Heart left ventricle (tissue), 16 donors: Measurements from ENCODE around the gene TMCO6. TPM values are rescaled to one million over a fixed set of nuclear protein-coding genes. Genes with fewer than 3 reads are reported as not detected.
A peak's percentile ranks its signal among the peaks of the same experiment; 100 is the strongest.

Source experiments
- ATAC-seq, 4 donors: fragments of 200-7000 bp; cut with Tn5 transposase; one replicate each; pipeline ENCODE4 v1.9.1; 2020 to 2022; ENCODE audit warnings: moderate library complexity in 4 of 4, mild to moderate bottlenecking in 3 of 4, moderate number of reproducible peaks in 1 of 4
- DNase-seq, 5 donors: peaks; one replicate each; pipeline ENCODE4 v3.0.0-alpha.2; 2020
- H3K27ac ChIP-seq, 12 donors: fragments of 200-600 bp; sonication (generic) in 4 of 12; one replicate each; pipeline versions ENCODE4 v1.5.0 to v1.8.0; 2016 to 2022; ENCODE audit warnings: mild to moderate bottlenecking in 2 of 12
- H3K27me3 ChIP-seq, 9 donors: fragments of 200-600 bp; sonication (generic) in 2 of 9; one replicate each; pipeline versions ENCODE4 v1.5.1 to v1.8.0; 2016 to 2022; ENCODE audit warnings: mild to moderate bottlenecking in 3 of 9
- H3K36me3 ChIP-seq, 9 donors: fragments of 200-600 bp; sonication (generic) in 2 of 9; one replicate each; pipeline versions ENCODE4 v1.5.0 to v1.8.0; 2018 to 2022; ENCODE audit warnings: mild to moderate bottlenecking in 2 of 9
- H3K4me1 ChIP-seq, 12 donors: fragments of 200-600 bp; sonication (generic) in 4 of 12; one replicate each; pipeline versions ENCODE4 v1.5.0 to v1.8.0; 2016 to 2022; ENCODE audit warnings: mild to moderate bottlenecking in 3 of 12
- H3K4me3 ChIP-seq, 12 donors: fragments of 200-600 bp; sonication (generic) in 4 of 12; one replicate each; pipeline versions ENCODE4 v1.5.0 to v1.8.0; 2017 to 2022; ENCODE audit warnings: mild to moderate bottlenecking in 9 of 12, moderate library complexity in 4 of 12
- H3K9me3 ChIP-seq, 12 donors: fragments of 200-600 bp; sonication (generic) in 4 of 12; one replicate each; pipeline versions ENCODE4 v1.5.0 to v1.8.0; 2016 to 2022; ENCODE audit warnings: mild to moderate bottlenecking in 1 of 12
- POLR2A ChIP-seq, 2 donors: fragments of 450-650 bp; IDR thresholded peaks; one replicate each; pipeline ENCODE4 v1.6.1; 2017; ENCODE audit warnings: antibody characterized with exemption in 2 of 2, mild to moderate bottlenecking in 2 of 2, moderate library complexity in 2 of 2
- WGBS, 4 donors: extraction: QIAGEN DNeasy Blood & Tissue Kit in 2 of 4; methylation state at CpG; one replicate each; pipeline versions ENCODE4 v1.1.5 to v1.1.7; 2013 to 2018; 5-methylcytosine and 5-hydroxymethylcytosine counted together
- intact Hi-C, 10 donors: fragments of 100-400 bp; cut with DNase I; formaldehyde crosslinking; loops; one replicate each; pipeline versions ENCODE4 v1.11.1 to v1.14.2; 2022
- polyA plus RNA-seq, 2 donors: library from polyadenylated mRNA; stranded (reverse); fragments of 200-250 nt; gene quantifications; one replicate each; pipeline ENCODE4 v1.2.3, GENCODE V29; 2013
- total RNA-seq, 9 donors: library from RNA; depleted of rRNA in 2 of 9; stranded (reverse); fragments of >200 nt in 2 of 9; fragmentation: NEBNext Ultra II Directional in 3 of 9; extraction: Animal tissue kit (Norgen Biotek cat#: 25700) in 3 of 9; gene quantifications; one replicate each; pipeline versions ENCODE4 v1.1.0 to v1.2.4, GENCODE V29; 2016 to 2023
- TF ChIP-seq, protein P1 (sequence below), 12 donors: fragments of 200-600 bp; sonication (generic) in 4 of 12; IDR thresholded peaks; one replicate each; pipeline versions ENCODE4 v1.5.0 to v1.8.0; 2018 to 2022; ENCODE audit warnings: antibody characterized with exemption in 12 of 12, mild to moderate bottlenecking in 5 of 12
- donor health status: ischemic (EF 13 %, LVEDD 7.1; RV severe dilation, severe dysfunction).
- donor health status: healthy with polysubstance abuse.
- donor health status: DM: no; HTN: yes; CAD: no.
- donor health status: DM: no; HTN: no; CAD: no.
- donor health status: ischemic (EF 25% LVEDD 6.9; RV normal size, moderate dysfunction).
- donor health status: ischemic (EF 25% LVEDD 5.7; RV mildly dilated, moderate dysfunction).
- donor health status: healthy.
- donor health status: DM: yes; HTN: yes; CAD: no.
- donor health status: ischemic (EF 35%, LVEDD 5.7; RV mildly dilated, moderate dysfunction).
- donor health status: nonischemic (EF 11% LVEDD 7.7; RV severe dilation, severe dysfunction).
- donor health status: DM: yes; HTN: yes; CAD: no.
- donor health status: PGD.
- donor health status: ischemic (EF 29% LVEDD 5.4; RV normal size, mild dysfunction).
- donor health status: nonischemic (EF 23%, LVEDD 6.1; RV moderate dilation, normal function).

TMCO6 gene
- total and polyA plus RNA-seq, 11 donors, result 2.2 to 11.7 (median 3.9) TPM

GRCh38 chr5:140672455-140673186 is 33.4 kb downstream of the TMCO6 start:
- Histone ChIP-seq H3K4me3 (peak overlapping the region in 3 of 12 donors; percentile 24 to 31 (median 26)), H3K9me3 (no peaks in the 10 kb centered on the region), H3K36me3 (peaks cover 0 to 95% (median 89%) of the 10 kb centered on the region in 9 donors), H3K4me1 (peaks cover 0 to 4% (median 0%) of the 10 kb centered on the region in 12 donors), H3K27me3 (no peaks in the 10 kb centered on the region), H3K27ac (no peak overlapping the region)
- ATAC-seq (peak in 3 of 4 donors; percentile 30 to 46 (median 43)), DNase-seq (peak in 3 of 5 donors; percentile 34 to 66 (median 57))
- TF ChIP-seq POLR2A (IDR thresholded peaks at IDR 0.05), result no peak
- TF ChIP-seq, protein P1, sequence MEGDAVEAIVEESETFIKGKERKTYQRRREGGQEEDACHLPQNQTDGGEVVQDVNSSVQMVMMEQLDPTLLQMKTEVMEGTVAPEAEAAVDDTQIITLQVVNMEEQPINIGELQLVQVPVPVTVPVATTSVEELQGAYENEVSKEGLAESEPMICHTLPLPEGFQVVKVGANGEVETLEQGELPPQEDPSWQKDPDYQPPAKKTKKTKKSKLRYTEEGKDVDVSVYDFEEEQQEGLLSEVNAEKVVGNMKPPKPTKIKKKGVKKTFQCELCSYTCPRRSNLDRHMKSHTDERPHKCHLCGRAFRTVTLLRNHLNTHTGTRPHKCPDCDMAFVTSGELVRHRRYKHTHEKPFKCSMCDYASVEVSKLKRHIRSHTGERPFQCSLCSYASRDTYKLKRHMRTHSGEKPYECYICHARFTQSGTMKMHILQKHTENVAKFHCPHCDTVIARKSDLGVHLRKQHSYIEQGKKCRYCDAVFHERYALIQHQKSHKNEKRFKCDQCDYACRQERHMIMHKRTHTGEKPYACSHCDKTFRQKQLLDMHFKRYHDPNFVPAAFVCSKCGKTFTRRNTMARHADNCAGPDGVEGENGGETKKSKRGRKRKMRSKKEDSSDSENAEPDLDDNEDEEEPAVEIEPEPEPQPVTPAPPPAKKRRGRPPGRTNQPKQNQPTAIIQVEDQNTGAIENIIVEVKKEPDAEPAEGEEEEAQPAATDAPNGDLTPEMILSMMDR (IDR thresholded peaks at IDR 0.05), result no peak
- intact Hi-C loops, result no loop called here
- 60 to 66% (median 65%) methylated on average over 67 to 70 of the region's 70 CpGs for WGBS, 4 donors

DNA sequence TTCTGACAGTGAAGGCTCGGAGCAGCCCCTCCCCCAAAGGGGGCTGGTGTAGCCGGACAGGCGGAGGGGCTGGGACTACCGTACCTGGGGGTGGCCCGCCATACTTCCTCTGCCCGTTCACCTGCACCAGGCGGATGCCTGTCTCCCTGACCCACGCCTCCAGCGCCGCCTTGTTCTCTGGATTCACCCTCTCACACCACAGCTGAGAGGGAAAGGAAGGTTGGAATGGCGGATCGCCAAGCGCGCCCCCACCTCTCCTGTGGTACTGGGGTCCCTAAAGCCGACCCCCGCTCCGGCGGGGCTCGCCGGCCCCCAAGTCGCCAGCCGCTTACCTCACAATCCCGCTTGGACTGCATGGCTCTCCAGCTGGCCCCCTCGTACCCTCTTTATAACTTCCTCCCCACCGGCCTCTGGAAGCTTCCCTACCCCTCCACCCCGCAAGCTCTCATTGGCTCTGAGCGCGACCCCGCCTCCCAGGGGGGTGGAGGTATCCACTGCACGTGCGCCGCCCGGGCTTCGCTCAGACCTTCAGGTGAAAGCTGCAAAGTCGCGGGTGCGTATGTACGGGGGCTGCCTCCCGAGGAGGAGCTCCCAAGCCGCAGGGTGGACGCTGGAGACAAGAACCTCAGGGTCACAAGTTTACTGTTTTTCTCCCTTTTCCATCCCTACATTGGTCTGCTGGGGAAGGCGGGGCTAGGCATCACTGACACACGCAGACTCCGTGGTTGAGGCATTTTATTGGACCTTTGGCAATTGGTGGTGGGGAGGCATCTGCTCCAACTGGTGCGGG is 34.1 kb downstream of the TMCO6 start, which contains the start of gene DND1:
Gene DND1, minus strand, starts transcription at position 390 of the 790 bp plus-strand sequence. Its CDS starts 34 bp downstream, at position 356.
- Histone ChIP-seq H3K27me3 (no peaks in the 10 kb centered on the region), H3K4me3 (peak within 1 kb of the TSS in 3 of 12 donors; percentile 24 to 31 (median 26)), H3K9me3 (no peaks in the 10 kb centered on the region), H3K27ac (no peak within 1 kb of the TSS), H3K36me3 (peaks cover 0 to 96% (median 88%) of the 10 kb centered on the region in 9 donors), H3K4me1 (peaks cover 0 to 3% (median 0%) of the 10 kb centered on the region in 12 donors)
- ATAC-seq (peak in 2 of 4 donors; percentile 3 to 15), DNase-seq (no peak)
- WGBS, 4 donors, result 86 to 92% (median 88%) methylated on average over 42 to 45 of the region's 45 CpGs
- intact Hi-C loops, result no loop called here
- no peak for TF ChIP-seq POLR2A (IDR thresholded peaks at IDR 0.05)
- TF ChIP-seq, protein P1 (IDR thresholded peaks at IDR 0.05), result no peak

GRCh38 chr5:140674211-140674610 is 35.0 kb downstream of the TMCO6 start:
- H3K4me1 ChIP-seq, result peaks cover 0 to 3% (median 0%) of the 10 kb centered on the region in 12 donors
- H3K27ac ChIP-seq, result no peak overlapping the region
- H3K27me3 ChIP-seq, result no peaks in the 10 kb centered on the region
- ATAC-seq, result no peak
- DNase-seq, result no peak
- TF ChIP-seq POLR2A (IDR thresholded peaks at IDR 0.05), result no peak
- intact Hi-C loops, result no loop called here
- 78 to 97% (median 91%) methylated on average over 2 of the region's 2 CpGs for WGBS, 4 donors
- peaks cover 0 to 96% (median 87%) of the 10 kb centered on the region in 9 donors for H3K36me3 ChIP-seq
- no peaks in the 10 kb centered on the region for H3K9me3 ChIP-seq
- H3K4me3 ChIP-seq, result no peak overlapping the region

DNA sequence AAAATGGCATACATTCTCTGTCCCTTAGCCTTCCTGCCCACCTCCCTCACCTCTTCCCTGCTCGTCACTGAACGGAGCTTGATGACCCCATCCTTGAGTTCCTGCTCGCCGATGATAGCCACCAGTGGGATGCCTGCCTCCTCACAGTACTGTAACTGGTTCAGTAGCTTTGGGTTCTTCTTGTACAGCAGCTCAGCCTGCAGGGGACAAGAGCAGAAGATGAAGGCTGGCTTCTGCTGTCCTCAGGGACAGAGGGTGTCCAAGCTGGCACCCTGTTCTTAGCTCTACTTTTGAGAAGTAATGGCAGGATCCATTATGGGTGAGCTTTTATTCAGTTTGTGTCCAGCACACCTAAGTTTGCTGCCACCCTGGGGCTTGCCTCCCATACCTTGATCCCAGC is 35.4 kb downstream of the TMCO6 start:
- DNase-seq, result no peak
- no peak for TF ChIP-seq POLR2A (IDR thresholded peaks at IDR 0.05)
- TF ChIP-seq, protein P1 (IDR thresholded peaks at IDR 0.05), result no peak
- Histone ChIP-seq H3K27me3 (no peaks in the 10 kb centered on the region), H3K9me3 (no peaks in the 10 kb centered on the region), H3K4me3 (no peak overlapping the region), H3K4me1 (peaks cover 0 to 3% (median 0%) of the 10 kb centered on the region in 12 donors), H3K27ac (no peak overlapping the region), H3K36me3 (peaks cover 0 to 96% (median 87%) of the 10 kb centered on the region in 9 donors)
- 92 to 100% (median 95%) methylated on average over 4 of the region's 4 CpGs for WGBS, 4 donors
- intact Hi-C loops, result no loop called here
- no peak for ATAC-seq
